Purkinje cell (primary cell): Measurements from ENCODE around the gene RPLP2. TPM values are rescaled to one million over a fixed set of nuclear protein-coding genes. Genes with fewer than 3 reads are reported as not detected.

Source experiments
- polyA plus RNA-seq: library from polyadenylated mRNA; unstranded; fragments of >200 nt; fragmentation: Nextera tagmentation; gene quantifications from 2 replicates; pipeline ENCODE4 v1.2.1, GENCODE V29; 2014

The RPLP2 gene
- 295 and 369 TPM in 2 replicates for polyA plus RNA-seq

DNA sequence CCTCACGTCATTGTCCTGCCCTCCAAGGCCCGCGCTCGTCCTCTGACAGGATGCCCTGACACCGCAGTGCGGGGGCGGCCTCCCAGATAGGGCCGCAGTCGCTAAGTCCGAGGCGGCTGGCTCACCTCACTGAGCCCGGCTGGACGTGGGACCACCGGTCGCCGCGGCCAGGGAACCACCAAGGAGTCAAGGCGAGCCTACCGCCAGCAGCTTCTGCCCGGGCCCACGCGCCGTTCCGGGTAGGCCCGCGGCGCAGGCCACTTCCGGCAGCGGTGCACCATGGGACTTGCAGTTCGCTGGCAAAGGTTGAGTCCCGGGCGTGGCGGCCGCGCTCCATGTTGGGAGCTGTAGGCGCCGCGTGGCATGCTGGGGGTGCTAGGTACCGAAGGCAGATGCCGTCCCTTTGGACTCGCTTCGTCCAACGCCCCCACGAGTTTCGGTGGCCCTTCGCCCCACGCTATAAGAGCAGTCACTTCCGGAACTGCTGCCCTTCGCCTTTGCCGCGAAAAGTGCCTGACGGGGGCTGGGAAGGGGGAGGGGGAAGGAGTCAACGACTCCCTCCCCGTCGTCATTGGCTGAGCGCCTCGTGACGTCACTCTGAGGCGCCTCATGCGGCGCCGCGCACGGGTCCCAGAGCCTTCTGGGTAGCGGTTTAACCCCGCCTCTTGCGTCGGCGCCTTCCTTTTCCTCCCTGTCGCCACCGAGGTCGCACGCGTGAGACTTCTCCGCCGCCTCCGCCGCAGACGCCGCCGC is at the start of gene RPLP2:
Gene RPLP2, plus strand, starts transcription at position 681 of the 753 bp plus-strand sequence. CDS start 268 bp downstream, outside the sequence.

DNA sequence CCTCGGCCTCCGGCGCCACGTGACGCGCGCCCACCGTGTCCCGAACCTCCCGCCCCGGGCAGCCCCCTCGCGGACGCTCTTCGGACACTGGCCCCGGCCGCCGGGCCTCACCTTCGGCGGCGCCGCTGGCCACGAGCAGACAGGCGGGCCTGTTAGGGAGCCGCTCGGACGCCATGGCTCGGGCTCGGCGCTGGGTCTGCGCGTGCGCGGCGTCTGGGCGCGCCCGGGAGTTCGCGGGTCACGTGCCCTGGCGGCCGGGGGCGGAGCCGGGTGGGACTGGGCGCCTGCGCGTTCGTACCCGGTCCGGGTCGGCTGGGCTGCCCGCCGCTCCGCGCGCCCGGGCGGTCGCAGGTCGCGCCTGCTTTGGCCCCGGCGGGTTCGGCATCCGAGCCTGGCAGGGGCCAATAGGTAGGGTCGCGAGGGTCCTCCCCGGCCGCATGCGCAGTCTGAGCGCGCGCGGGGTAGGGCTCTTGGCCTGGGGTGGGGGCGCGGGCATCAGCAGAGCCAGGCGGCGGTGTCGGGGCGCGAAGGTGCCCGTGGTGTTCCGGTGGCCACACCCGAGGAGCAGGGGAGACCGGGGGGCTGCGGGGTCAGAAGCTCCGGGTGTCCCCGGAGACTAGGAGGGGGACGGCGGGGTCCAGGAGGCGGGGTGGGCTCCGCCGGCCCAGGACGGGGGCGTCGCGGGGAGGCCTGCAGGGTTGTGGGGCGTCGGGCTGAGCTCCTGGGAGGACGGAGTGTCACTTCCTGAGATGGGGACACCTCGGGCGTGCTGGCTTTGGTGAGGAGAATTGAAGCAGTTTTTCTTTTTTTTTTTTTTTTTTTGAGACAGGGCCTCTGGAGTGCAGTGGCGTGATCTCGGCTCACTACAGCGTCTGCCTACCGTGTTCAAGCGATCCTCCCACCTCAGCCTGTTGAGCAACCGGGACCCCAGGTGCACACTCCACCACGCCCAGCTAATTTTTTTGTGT is 32.2 kb upstream of the RPLP2 start, which contains the start of gene GATD1:
Gene GATD1, minus strand, starts transcription at position 200 of the 968 bp plus-strand sequence. Its CDS starts 25 bp downstream, at position 175.

DNA sequence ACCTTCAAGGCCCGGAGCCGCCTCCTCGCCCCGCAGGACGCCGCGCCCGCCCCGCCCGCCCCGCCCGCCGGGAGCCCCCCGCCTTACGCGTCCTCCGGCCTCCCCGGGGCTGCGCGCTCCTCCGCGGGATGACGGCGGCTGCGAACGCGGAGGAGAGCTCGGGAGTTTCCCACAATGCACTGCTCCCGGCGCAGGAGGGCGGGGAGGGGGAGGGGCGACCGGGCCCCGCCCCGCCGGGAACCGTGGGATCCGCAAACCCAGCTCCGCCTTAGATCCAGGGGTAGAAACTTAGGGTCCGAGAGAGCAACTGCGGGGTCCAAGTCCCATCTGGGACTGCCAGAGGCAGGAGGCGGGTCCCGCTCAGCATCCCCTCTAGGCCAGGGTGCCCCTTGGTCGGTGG is 19.8 kb upstream of the RPLP2 start, which contains the start of gene CEND1:
Gene CEND1, minus strand, starts transcription at position 148 of the 400 bp plus-strand sequence. CDS start 1,514 bp downstream, outside the sequence.

DNA sequence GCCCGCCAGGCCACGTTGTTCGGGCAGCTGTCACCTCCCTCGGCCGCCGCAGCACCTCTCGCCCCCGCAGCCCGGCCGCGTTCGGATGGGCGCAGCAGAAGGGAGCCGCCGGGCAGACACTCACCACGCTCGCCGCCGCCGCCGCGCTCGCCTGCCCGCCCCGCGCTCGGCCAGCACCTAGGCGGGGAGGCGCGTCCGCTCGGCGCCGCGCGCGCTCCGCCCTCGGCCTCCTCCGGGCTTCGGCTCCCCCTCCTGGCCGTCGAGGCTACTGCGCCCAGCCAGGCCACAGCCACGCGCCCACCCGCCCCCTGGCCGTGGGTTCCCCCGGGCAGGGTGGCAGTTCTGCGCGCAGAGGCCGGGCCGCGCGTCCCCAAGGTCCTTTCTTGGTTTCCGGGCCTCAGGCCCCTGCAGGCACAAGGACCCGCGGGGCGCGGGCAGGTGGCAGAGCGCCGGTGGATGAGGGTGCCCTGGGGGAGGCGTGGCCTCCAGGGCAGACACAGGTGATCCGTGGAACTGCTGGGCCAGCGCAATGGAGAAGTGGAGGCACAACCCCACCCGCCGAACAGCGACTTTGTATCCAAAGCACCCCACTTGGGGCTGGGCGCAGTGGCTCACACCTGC is 11.6 kb upstream of the RPLP2 start, which contains the start of gene SLC25A22:
Gene SLC25A22, minus strand, starts transcription at position 189 of the 621 bp plus-strand sequence. CDS start 3,275 bp downstream, outside the sequence.

DNA sequence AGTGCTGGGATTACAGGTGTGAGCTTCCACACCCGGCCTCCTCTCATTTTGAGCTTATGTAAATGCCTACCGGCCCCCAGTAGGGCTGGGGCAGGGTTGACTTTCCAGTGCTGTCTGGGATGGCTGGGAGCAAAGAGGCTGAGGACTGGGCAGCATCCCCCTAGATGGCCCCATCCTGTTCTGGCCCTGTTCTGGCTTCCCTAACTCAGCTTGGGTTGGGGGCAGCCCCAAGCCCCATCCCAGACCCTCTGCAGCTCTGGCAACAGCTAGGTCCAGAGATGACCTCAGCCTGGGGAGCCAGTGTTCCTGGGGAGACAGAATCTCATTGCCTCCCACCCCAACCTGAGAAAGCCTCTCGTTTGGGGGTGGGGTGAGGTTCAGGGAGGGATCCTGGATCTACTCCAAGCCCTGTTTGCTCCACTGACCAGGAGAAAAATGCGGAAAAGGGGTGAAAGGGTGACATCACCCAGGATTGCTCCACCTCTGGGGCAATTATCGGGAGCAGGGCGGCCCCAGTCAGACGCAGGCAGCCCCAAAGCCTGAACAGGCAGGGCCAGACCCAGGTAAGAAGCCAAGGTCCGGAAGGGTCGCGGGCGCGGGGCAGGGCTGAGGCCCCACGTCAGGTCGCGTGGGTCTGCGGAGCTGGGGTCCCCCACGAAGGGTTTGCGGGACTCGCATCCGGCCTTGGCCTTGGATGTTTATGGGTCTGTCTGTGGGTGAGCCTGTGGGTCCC is 8.8 kb downstream of the RPLP2 start, which contains the start of gene PNPLA2:
Gene PNPLA2, plus strand, starts transcription at position 519 of the 733 bp plus-strand sequence. CDS start 805 bp downstream, outside the sequence.

DNA sequence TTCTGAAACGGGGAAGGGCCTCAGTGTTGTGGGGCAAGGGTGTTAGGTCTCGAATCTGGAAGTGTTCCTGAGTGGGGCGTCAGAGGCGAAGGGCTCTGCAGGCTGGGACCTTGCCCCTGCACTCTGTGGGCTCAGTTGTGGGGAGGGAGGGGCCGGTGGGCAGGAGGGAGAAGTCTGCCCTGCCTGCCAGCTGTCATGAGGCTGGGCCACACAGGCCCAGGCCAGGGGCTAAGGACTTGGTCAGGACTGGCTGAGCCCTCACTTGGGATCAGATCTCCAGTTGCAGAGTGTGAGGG is 18.1 kb downstream of the RPLP2 start, which contains the start of gene CRACR2B:
Gene CRACR2B, plus strand, starts transcription at position 23 of the 296 bp plus-strand sequence. CDS start 689 bp downstream, outside the sequence.

DNA sequence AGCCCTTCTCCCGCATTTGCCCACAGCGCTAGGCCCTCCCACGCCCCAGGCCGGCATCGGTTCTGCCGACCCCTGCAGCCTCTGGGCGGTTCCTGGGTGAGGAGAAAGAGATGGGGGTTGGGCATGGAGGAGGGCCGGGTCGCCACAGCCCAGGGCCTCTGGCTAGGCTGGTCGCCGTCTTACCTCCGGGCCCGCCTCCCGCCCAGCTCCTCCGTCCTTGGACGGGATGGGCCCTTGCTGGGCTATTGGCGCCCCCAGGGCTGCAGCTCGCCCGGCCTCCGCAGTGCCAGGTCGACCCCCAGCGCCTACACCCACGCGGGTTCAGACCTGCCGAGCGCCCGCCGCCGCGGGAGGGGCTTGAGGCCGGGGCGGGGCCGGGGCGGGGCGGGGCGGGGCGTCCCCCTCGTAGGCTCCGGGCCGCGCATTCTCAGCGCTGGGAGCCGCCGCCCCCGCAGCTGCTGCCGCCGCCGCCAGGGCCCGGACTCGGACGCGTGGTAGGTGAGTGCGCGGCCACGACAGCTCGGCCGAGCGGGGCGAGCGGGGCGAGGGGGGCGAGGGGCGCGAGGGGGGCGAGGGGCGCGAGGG is 22.9 kb downstream of the RPLP2 start, which contains the start of gene CD151:
Gene CD151, plus strand, starts transcription at position 424 of the 585 bp plus-strand sequence. CDS start 3,118 bp downstream, outside the sequence.

DNA sequence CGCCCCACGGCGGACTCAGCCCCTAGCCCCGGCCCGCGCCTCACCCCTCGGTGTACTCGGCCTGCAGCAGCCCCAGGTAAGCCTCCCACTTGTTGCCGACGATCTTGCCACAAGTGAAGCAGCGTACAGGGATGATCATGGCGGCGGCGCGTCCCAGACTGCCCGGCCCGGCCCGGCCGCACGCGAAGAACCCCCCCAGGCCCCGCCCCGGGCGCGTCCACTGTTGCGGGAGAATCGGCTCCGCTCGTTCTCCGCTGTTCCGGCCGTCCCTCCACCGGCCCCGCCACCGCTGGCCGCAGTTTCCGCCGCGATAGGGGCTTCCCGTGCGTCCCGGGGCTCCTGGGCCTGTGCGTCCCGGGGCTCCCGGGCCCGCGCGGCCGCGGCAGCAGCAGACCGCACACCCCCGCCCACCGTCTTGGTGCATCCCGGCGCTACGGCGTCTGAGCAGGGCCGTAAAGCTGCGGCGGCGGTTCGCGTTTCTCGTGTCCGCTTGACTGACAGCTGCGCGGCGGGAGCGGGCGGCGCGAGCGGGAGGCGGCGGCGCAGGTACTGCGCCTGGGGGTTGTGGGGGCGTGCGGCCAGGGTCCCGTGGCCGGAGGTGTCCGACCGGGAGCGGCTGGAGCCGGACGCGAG is 32.7 kb downstream of the RPLP2 start, which contains the start of the genes POLR2L and TSPAN4:
Gene POLR2L, minus strand, starts transcription at position 160 of the 633 bp plus-strand sequence. Its CDS starts 21 bp downstream, at position 139.
Gene TSPAN4, plus strand, starts transcription at position 483 of the 633 bp plus-strand sequence. CDS start 7,453 bp downstream, outside the sequence.

Other genes starting within 250 kb of the RPLP2 start
- not detected in 2 replicates for gene LMNTD2, start 249.2 kb upstream of the RPLP2 start, polyA plus RNA-seq
- 1.6 and 3.9 TPM in 2 replicates for gene RASSF7, start 249.0 kb upstream of the RPLP2 start, polyA plus RNA-seq
- gene PHRF1, start 233.5 kb upstream of the RPLP2 start, polyA plus RNA-seq = 0.19 and 0.35 TPM in 2 replicates
- not detected in 2 replicates for gene IRF7, start 194.0 kb upstream of the RPLP2 start, polyA plus RNA-seq
- gene CDHR5, start 185.0 kb upstream of the RPLP2 start, polyA plus RNA-seq = not detected in 2 replicates
- gene SCT, start 182.8 kb upstream of the RPLP2 start, polyA plus RNA-seq = not detected in 2 replicates
- gene DRD4, start 172.7 kb upstream of the RPLP2 start, polyA plus RNA-seq = not detected in 2 replicates
- 10.8 and 19.0 TPM in 2 replicates for gene DEAF1, start 114.7 kb upstream of the RPLP2 start, polyA plus RNA-seq
- gene TMEM80, start 114.2 kb upstream of the RPLP2 start, polyA plus RNA-seq = 31.2 and 39.5 TPM in 2 replicates
- gene EPS8L2, start 103.7 kb upstream of the RPLP2 start, polyA plus RNA-seq = 73.8 and 170 TPM in 2 replicates
- 40.4 and 72.7 TPM in 2 replicates for gene TALDO1, start 62.5 kb upstream of the RPLP2 start, polyA plus RNA-seq
- 1.9 and 5.7 TPM in 2 replicates for gene GATD1, start 32.5 kb upstream of the RPLP2 start, polyA plus RNA-seq
- 14.7 and 20.2 TPM in 2 replicates for gene CEND1, start 19.9 kb upstream of the RPLP2 start, polyA plus RNA-seq
- gene SLC25A22, start 11.7 kb upstream of the RPLP2 start, polyA plus RNA-seq = 4.6 and 6.6 TPM in 2 replicates
- gene PIDD1, start 4.7 kb upstream of the RPLP2 start, polyA plus RNA-seq = 0.95 and 0.99 TPM in 2 replicates
- gene PNPLA2, start 8.9 kb downstream of the RPLP2 start, polyA plus RNA-seq = 0.77 and 3.1 TPM in 2 replicates
- not detected in 2 replicates for gene CRACR2B, start 18.0 kb downstream of the RPLP2 start, polyA plus RNA-seq
- 6.6 and 8.6 TPM in 2 replicates for gene CD151, start 23.0 kb downstream of the RPLP2 start, polyA plus RNA-seq
- 181 and 206 TPM in 2 replicates for gene POLR2L, start 32.6 kb downstream of the RPLP2 start, polyA plus RNA-seq
- gene TSPAN4, start 32.9 kb downstream of the RPLP2 start, polyA plus RNA-seq = not detected in 2 replicates
- gene CHID1, start 100.8 kb downstream of the RPLP2 start, polyA plus RNA-seq = 25.8 and 47.8 TPM in 2 replicates
- gene AP2A2, start 115.9 kb downstream of the RPLP2 start, polyA plus RNA-seq = 32.3 and 35.2 TPM in 2 replicates
- gene MUC6, start 226.8 kb downstream of the RPLP2 start, polyA plus RNA-seq = not detected in 2 replicates